GM15510 (cell line): ENCODE measurements around the gene SERPINE2.
A peak's percentile ranks its signal among the peaks of the same experiment; 100 is the strongest.

Experiments
- POLR2A ChIP-seq: IDR thresholded peaks from 3 replicates; pipeline ENCODE4 v1.6.1; 2011; ENCODE audit warnings: borderline replicate concordance; ENCODE audit not compliant: insufficient read length; ENCODE audit errors: extremely low read depth

SERPINE2 gene

DNA sequence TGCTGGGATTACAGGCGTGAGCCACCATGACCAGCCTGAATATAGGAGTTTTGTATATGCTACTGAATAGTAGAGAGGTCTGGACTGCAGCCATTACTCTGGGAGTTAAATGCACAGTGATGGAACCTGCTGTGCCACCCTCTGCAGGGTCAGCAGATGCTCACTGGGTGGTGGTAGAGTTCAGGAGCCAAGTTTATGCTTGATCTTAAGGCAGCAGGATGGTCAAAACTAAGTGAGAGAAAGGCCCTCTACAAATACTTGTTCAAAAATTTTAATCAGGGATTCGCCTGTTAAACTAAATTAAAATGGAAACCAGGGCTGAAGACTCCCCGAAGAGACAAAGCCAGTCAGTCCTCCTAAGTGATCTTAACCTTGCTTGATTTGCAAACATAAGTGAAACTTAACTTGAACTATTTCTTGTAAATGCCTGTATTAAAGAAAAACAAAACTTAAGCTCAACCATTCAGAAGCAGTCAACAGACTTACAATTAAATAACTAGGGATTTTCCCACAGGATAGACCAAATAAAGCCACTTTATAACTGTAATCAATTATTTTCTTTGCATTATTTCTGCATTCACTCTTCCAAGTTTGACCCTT, 89.7 kb downstream of the SERPINE2 start:
- TF ChIP-seq POLR2A = no peak

DNA sequence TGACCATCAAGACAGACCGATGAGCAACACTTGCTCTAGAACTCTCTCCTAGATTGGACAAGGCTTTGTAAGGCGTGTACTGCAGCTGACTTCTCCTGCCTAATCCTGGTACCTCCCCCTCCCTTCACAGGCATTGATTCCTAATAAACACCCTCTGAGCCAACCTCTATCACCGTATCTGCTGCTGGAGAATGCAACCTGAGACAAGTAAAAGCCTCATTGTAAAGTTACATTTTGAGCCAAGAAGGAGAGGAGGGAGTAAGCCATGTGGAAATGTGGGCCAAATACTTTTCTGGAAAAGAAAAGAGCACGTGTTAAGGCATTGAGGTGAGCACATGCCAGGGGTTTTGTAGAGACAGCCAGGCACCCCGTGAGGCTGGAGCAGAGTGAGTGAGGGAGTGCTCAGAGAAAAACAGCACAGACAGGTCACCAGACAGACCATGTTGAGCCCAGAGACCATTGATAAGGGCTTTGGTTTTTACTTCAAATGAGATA, 91.3 kb downstream of the SERPINE2 start:
- no peak for TF ChIP-seq POLR2A

DNA sequence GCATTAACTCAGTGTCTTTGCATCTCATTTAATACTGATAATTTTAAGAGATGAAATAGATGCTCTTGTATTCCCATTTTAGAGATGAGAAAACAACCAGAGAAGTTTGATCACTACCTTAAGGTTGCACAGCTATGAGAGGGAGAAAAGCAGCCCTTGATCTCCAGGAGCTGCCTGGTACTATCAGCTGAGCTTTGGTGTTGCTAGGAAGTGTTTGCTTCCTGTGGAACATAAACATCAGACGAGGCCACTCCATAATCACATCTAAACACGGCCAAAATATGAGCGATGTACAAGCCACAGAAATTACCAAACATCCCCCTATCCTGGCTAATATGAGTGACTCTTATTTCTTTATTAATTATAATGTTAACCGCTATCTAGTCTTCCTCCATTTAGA, 93.3 kb downstream of the SERPINE2 start:
- TF ChIP-seq POLR2A = no peak

DNA sequence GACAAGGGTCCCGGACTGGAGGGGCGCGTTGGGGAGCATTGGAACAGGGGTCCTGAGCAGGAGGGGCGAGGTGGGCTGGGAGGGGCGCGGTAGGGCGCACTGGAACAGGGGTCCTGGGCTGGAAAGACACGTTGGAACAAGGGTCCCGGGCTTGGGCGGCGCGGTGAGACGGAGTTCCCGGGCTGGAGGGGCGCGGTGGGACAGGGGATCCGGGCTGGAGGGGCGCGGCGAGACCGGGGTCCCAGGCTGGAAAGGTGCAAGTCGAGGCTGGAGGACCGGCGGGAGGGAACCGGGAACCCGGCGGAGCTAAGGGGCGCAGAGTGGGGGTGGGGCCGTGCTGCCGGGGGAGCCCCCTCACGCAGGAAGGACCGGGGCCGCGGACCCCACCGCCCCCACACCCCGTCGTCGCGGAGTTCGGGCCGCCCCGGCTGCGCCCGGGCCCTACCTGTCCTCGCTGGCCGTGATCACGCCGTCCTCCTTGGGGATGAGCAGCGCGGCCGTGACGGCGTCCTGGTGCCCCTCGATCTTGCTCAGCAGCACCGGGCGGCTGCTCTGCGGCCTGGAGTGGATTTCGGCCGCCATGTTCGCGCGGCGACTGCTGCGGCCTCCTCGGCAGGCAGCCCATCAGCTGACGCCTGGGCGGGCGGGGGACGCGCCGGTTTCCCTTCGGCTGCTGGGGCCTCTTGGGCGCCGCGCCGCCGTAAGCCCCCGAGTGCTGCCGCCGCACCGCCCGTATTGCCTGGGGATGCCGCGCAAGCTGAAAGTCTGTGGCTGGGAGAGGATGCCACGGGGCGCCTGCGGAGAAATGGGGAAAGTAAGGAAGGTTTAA, 94.2 kb downstream of the SERPINE2 start, which contains the start of gene WDFY1:
Gene WDFY1 (minus strand): TSS at position 633 of the 829 bp plus-strand sequence. CDS start 51 bp downstream, at position 582.
- TF ChIP-seq POLR2A = peak; percentile 94

DNA sequence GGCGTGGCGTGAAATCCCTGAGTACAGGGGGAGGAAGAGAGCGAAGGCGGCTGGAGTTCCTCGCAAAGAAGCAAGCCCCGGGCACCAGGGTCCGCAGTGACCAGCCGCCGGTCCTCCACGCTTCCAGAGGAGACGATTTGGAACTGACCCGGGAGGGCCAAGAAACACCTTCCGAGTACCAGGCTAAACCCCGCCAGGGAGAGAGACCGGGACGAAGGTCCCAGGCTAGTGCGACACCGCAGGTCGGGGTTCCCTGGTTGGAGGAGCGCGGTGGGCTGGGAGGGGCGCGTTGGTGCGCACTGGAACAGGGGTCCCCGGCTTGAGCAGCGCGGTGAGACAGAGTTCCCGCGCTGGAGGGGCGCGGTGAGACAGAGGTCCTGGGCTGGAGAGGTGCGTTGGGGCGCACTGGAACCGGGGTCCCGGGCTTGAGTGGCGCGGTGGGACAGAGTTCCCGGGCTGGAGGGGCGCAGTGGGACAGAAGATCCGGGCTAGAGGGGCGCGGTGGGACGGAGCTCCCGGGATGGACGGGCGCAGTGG, 94.9 kb downstream of the SERPINE2 start:
- peak; percentile 32 for TF ChIP-seq POLR2A

DNA sequence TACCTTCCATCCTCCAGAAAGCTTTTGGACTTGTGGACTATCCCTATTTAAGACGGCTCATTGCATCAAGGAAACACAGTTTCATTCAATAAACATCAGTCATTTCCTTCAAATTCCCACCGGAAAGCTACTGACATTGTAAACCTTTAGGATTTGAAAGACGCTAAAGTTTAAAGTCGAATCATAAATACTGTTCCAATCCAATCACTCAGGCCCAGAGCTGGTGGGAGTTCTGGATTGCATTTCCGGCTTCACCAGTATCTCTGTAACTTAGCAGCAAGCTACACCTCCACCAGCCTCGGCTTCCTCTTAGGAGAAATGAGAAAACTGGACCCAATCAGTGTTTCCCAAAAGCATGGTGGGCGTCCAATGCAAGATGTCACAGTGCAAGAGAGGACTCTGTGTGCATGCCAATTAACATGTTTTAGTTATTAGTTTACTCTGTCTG, 95.5 kb downstream of the SERPINE2 start:
- no peak for TF ChIP-seq POLR2A

DNA sequence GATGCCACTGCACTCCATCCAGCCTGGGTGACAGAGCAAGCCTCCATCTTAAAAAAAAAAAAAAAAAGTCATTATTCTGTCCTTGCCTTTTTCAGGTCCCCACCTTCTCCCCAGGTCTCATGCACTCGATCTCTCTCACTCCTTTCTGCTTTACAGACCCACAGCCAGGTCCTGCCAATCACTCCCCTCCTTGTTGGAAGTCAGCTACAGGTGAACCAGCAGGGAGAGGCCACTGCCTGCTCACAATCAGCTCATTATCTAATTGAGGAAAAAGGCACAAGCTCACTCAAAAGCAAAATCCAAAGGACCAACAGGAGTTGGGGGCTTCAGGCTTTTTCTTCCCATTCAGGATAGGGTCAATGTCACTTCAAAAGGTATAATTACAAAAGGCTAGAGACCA, 96.0 kb downstream of the SERPINE2 start:
- no peak for TF ChIP-seq POLR2A

DNA sequence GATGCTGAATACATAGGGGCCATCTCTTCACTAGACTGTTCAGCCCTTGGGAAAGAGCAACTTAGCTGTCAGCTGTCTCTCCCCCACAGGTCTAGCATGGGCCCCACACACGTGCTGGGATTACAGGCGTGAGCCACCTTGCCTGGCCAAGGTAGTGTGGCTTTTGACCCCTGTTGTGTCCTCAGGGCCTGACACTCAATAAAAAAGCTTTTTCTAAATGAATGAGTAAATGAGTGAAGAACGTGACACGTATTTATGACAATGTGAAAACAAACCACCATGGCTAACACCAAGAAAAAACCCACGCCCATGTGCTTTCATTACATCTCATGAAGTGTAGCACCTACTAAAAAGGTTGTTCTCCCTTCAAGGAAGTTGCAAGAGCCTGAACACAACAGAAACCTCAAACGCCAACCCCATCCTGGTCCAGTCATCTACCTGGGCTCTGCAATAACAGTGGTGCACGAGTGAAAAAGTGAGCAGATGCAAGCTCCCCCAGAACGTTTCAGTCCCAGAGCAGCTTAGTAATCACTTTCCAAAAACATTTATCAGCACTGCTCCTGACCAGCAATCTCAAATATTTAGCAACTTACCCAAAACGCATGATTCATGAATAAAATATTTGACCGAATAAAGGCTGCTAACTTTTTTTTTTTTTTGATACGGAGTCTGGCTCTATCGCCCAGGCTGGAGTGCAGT, 97.4 kb downstream of the SERPINE2 start:
- TF ChIP-seq POLR2A = peak; percentile 13

DNA sequence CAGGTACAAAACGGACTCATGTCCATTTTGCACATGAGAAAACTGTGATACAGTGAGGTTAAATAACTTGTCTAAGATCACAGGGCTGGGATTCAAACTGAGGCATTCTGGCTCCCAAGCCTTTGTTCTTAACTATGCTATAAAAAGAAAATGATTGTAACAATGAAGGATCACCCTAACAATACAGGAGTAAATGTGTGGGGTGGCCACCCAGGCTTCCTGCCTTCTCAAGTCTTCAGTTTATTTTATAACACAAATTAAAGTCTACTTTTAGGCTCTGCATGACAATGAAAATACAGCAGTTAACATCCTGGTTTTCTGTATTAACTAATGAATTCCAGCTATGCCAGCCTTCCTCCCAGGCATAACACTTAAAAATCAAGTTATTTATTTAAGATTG, 101.6 kb downstream of the SERPINE2 start:
- no peak for TF ChIP-seq POLR2A

DNA sequence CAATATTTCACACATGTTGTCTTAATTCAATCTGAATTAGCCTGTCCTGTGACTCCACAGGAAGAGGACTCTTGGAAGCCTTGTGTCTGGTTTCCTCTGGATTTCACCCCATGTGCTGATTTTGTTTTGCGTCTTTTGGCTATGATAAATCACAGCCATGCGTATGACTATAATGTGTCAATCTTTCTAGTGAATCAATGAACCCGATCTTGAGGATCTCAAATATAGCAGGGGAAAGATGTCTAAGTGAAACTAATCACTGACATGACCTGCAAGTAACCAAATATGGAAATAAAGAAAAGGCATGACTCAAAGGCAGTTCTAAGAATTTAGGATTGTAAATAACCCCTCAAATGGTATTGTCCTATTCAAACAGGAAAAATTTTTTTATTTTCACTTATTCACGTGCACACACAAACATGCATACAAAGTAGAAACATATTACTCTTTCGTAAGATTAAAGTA, 102.2 kb downstream of the SERPINE2 start:
- no peak for TF ChIP-seq POLR2A

DNA sequence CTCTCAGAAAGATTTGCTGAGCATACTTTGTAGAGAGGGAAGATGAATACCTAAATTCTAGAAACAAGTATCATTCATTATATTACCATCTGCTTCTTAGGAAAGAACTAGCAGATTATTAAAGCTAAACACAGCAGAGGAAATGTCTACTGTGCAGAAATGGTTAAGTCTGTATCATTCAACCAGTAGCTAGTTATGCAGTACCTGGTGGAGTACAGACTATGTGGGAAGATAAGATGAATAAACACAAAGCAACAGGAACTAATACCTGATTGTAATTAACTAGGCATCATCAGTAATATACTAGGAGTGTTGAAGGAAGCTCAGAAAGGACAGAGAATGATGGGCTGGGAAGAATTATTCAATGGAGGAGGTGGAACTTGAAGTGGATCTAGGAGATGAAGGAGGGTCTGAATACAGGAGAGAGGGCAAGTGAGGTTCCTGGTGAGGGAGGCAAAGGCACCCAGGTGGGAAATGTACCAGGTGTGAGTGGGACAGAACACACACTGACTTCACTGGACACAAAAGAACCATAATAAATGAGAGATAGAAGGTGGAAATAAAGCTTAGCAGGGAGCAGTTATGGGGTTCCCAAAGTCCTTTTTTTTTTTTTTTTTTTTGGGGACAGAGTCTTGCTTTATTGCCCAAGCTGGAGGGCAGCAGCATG, 103.5 kb downstream of the SERPINE2 start:
- TF ChIP-seq POLR2A = no peak

DNA sequence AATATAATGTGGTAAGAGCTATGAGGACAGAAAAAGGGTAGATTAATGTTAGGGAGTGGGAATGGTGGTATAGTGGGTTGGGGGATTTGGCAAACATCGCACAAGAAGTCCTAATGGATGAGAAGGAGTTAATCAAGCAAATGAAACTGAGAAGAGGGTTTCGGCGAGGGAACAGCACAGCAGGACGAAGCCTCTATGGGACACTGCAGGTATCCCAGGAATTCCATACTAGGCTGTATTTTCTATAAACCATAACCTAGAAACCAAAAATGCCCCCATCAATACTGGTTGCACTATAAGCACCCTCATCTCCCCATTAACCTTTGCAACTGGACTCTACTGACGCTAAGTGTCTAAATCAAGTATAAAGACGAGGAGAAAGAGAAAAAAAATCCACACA, 104.2 kb downstream of the SERPINE2 start:
- no peak for TF ChIP-seq POLR2A

DNA sequence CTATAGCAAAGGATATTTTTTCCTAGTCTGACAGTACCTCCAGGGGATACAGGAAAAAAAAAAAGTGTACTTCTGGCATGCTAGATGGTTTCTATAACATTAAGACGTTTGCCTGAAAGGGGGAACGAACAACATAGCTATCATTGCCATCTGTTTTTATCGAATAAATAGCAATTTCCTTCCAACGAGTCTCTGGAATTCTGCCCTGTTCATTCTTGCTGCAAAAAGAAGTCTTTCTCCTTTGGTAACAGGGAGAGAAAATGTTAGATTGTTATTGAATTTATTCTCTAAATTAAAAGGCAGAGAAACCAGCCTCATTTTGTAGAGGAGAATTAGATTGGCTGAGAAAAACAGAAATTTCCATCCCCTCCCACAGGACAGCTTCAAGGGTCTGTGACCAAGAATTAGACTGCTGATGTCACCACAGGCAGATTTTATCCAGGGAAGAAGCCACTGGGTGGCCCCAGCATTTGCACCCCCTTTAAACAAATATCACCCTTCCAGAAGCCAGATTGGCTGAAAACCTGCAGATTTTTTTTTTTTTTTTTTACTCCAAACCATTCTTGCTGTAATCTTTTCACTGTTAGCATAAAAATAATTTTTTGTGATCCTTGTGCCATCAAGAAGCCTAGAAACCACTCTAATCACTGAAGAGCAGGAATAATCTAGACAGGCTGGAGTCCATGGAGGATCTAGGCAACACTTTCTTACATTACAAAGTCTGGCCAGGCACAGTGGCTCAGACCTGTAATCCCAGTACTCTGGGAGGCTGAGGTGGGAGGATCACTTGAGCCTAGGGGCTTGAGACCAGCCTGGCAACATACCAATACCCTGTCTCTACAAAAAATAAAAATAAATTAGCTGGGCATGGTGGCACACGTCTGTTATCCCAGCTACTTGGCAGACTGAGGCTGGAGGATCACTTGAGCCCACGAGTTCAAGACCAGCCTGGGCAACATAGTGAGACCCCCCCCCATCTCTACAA, 106.0 kb downstream of the SERPINE2 start:
- TF ChIP-seq POLR2A = no peak
